IPS-NIHi11 (cell line): ENCODE measurements around the gene ZNF532.

Source experiments
- DNase-seq: peaks from one replicate; pipeline ENCODE4 v3.0.0; 2012; ENCODE audit warnings: mixed read lengths, low spot score

Gene ZNF532

DNA sequence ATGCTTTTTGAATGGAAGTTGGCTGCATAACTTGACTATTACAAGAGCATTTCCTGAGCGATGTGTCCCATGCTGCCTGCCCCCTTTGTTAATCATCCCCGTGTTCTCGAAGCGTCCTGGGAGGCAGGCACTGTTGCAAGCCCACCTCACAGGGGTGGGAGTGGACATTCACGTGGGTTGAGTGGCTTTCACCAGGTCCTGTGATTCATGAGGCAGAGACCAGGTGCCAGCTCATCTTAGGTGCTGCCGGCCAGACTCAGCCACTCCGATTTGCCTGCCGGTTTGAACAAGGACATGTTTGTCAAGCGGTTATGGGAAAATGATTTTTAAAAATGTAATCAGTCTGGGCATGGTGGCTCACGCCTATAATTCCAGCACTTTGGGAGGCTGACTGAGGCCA, 112.5 kb downstream of the ZNF532 start:
- DNase-seq = no peak

GRCh38 chr18:58977801-58978200, 113.1 kb downstream of the ZNF532 start:
- no peak for DNase-seq

GRCh38 chr18:58978916-58979315, 114.2 kb downstream of the ZNF532 start:
- DNase-seq = no peak

- DNase-seq = no peak
These were observed 114.9 kb downstream of the ZNF532 start for GRCh38 chr18:58979615-58980014.

DNA sequence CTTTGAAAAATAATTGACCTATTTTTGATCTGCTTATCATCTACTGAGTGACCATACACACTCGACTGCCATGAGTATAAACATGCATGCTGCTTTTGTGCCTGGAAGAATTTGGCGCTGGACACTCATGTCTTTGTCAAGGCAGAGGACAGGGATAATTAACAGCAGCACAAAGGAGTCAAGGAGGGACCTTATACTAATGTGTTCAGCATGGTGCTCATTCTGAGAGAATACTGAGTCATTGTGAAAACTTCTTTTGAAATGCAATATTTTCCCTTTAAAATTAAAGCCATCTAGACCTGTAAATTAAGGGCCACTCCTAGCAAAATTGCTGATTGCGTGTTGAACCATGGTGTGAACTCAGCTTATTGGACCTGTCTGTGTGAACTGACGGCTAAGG, 116.3 kb downstream of the ZNF532 start:
- no peak for DNase-seq

GRCh38 chr18:58983260-58984155, 118.8 kb downstream of the ZNF532 start:
- DNase-seq = no peak

DNA sequence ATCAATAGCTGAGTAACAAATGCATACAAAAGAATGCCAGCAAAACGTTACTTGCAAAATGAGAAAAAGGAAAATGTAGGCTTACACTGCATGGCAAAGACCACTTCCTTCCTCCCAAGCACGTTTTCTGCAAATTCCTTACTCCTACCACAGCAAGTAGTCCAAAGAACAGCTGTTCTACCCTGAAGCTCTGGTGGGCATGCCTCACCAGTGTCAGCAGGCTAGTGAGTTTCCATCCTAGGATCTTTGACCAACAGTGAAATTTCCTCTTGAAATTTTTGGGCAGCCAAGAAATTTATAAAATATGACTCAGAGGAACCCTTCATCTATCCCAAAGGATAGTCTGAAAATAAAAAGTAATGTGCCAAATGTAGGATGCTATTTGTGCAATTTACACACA, 123.9 kb downstream of the ZNF532 start:
- no peak for DNase-seq

DNA sequence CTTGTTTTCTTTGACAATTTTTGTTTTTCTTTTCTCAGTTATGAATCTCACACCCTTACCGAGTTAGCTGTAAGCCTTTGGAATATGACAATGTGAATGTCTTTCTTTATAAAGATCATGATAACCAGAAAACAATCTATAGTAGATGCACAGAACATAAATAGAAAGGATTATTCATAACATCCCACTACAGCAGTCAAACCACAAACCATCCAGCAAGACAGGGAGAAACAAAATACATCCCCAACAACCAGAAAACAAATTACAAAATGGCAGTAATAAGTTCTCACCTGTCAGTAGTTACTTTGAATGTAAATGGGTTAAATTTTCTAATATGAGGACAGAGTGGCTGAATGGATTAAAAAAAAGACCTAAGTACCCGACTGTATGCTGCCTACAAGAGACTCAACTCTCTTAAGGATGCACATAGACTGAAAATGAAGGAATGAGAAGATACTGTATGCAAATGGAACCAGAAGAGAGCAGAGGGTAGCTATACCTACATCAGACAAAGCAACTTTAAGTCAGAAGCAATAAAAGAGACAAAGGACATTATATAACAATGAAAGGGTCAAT, 124.6 kb downstream of the ZNF532 start:
- DNase-seq = no peak

DNA sequence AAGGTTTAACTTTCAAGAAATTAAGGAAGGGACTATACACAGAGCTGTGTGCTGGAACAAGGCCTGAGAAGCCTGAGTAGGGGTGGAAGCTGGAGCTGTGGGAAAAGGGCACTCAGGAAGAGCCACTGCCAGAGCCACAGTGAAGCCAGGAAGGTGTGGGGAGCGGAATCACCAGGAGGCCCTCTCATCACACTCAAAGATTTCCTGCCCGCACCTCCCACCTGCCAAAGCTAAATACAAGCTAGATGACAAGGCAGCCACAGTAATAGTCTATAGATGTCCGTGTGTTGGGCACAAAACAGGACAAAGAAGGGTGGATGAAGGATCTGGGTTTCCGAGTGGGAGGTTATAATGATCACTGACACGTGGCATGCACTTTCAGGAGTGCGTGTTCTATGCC, 126.0 kb downstream of the ZNF532 start:
- DNase-seq = no peak

DNA sequence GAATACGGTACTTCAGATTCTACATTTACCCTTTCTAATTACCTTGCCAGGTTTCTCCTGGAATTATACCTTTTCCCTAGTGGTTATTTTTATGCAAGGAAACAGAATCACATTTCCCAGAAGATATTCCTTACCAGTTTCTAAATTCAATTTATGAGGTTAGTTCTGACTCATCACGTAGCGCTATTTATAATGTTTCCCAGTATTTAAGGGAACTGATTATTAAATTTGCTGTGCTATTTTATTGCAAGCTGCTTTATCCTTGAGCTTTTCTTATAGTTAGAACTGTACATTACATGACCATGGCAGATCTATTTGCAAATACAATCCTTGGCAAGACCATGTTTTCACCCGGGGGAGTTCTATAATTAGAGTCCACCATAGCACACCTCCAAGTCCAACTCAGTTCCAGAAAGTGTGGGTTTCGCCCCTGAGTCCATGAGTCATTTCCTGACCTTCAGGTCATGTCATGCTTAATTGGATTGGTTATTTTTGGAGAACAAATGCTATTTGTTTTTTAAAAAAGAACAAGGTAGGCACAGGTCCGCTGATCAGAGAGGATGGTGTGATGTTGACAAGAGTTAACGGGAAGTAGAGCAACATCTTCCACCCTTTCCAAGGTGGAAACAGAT, 126.6 kb downstream of the ZNF532 start:
- no peak for DNase-seq

GRCh38 chr18:58992301-58993231, 127.9 kb downstream of the ZNF532 start:
- no peak for DNase-seq

DNA sequence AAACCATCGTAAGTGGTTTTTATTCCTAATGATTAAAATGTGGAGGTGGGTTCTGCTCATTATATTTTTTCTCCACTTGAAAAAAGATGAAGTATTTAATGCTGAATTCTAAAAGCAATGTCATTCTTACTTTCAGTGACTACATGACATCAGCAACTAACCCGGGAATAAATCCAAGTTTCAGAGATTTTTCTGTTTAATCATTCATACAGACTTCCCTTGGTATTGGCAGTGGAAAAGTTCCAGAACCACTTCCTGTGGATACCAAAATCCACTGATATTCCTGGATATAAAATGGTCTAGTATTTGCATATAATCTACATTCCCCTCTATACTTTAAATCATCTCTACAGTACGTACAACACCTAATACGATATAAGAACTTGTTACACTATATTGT, 128.6 kb downstream of the ZNF532 start:
- DNase-seq = no peak

- no peak for DNase-seq
These were observed 131.0 kb downstream of the ZNF532 start for GRCh38 chr18:58995663-58996062.

DNA sequence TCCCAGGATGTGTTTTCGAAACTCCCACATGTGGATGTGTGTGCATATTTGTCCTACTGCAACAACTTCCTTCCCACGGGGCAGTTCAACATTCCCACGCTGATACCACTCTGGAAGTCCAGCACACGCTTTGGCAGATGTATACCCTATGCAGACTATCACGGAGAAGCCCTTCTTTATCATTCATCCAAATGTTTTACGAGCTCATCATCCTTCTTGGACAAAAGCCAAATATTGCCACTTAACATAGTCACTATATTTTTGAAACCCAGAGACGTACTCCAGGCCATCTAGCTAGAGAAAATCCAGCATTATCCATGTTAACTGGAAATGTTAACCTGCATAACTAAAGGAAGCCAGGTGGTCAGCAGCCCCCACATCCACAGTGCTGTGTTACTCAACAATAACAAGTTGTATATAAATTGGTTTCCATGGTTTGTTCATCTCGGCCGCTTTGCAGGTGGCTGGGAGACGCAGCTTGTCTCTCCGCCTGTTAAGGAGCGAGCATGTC, 131.5 kb downstream of the ZNF532 start:
- DNase-seq = no peak

DNA sequence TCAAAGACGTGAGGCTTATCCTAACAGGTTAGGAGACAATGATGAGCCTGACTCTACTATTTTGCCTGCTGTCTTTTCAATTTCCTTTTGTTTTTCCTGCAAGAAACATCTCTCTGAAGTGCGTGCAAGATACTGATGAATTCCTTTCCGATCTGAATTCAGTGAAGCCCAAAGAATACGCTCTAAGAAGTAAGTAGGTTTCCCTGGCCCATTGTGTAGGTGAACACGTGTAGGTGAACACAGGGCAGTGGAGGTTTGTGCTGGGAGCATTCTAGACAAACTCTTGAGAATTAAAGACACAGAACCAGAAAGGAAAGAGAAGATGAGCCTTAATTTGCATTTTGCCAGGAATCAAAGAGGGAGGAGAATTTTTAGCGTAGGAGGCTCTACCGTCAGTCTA, 132.0 kb downstream of the ZNF532 start:
- DNase-seq = no peak

- DNase-seq = no peak
These were observed 133.2 kb downstream of the ZNF532 start for GRCh38 chr18:58997811-58998337.

- no peak for DNase-seq
These were observed 133.9 kb downstream of the ZNF532 start for GRCh38 chr18:58998401-58999203.

DNA sequence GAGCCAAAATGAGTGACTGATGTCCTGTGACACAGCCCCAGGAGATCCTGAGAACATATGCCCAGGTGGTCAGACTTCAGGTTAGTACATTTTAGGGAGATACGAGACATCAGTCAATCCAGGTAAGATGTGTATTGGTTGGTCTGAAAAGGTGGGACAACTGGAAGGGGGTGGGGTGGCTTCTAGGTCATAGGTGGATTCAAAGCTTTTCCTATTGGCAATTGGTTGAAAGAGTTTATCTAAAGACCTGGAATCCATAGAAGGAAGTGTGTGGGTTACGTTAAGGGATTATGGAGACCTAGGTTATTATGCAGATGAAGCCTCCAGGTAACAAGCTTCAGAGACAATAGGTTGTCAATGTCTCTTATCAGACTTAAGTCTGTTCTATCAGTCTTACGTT, 136.5 kb downstream of the ZNF532 start:
- no peak for DNase-seq

GRCh38 chr18:59001721-59002120, 137.0 kb downstream of the ZNF532 start:
- no peak for DNase-seq

- no peak for DNase-seq
These were observed 138.4 kb downstream of the ZNF532 start for GRCh38 chr18:59002974-59003594.
